NCI-H69 (cell line): ENCODE data around the gene SEC16A.
A peak's percentile ranks its signal among the peaks of the same experiment; 100 is the strongest.
"Not testable (repeated sequence)": the region's sequence is repeated elsewhere in the genome, so short reads cannot be mapped to it uniquely, and the experiment has no call there.

ENCODE experiments used
- DNase-seq: peaks from one replicate; lab custom pipeline; 2025; lab: John Stamatoyannopoulos, UW

SEC16A gene

GRCh38 chr9:136438548-136439480, 44.0 kb downstream of the SEC16A start:
- peak; percentile 56 for DNase-seq

- DNase-seq, result no peak
Observed at GRCh38 chr9:136437839-136438547, 44.8 kb downstream of the SEC16A start.

DNA sequence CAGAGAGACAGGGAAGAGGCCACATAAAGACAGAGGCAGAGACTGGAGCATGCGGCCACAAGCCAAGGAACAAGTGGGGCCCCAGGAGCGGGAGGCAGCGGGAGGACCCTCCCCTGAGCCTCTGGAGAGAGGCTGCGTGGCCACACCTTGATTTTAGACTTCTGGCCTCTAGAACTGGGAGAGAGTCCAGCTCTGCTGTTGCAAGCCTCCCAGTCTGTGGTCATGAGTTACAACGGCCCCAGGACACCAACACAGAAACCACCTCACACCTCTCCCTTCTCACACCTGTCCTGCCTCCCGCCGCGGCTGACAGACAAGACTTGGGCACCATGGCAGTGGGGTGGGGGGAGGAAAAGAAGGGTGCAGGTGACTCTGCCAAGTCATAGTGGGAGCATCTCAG, 45.4 kb downstream of the SEC16A start:
- no peak for DNase-seq

DNA sequence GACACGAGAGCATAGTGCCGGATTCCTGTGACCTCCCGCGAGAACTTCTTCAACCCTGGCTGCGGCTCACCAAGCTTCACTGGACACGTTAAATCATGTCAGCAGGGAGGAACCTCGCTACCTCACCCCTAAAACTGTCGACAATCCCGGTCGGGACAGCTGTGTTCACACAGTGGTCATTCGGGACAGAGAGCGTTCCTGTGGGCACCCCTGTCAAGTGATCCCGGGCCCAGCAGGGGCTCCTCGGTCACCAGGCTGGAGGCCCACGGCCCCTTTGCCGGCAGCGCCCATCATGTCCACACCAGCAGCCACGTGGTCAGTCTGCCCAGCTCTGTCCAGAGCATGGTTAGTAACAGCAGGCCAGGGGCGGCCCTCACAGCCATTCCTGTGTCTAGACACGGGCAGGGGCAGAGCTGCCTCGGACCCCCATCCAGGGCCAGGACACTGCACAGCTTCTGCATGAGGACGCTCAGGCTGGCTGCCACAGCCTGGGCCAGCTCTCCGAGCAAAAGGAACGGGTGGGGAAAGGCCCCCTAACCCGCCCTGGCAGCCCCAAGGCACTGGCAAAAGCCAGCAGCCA, 46.7 kb downstream of the SEC16A start:
- no peak for DNase-seq

DNA sequence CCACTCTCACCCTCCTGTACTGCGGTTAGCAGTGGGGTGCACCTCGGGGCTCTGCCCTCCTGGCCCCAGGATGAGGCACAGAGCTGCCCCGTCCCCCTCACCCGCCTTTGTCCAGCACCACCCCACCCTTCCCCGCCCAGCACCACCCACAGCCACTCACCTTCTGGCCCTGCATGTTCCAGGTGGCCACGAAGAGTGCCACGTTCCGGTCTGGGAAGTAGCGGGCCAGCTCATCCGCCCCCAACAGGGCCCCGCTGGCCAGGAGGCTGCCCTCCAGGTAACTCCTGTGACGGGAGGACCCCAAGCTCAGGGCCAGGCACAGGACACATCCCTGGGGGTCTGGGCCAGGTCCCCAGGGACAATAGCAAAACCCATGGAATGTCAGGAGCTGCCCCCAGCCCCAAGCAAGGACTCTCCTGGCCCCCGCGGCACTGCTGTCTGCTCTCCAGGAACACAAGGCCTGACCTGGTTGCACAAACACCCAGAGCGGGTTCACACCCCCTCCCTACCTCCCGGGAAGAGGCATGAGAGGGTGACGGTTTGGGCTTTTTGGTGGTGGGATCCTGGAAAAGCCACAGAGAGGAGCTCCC, 48.2 kb downstream of the SEC16A start:
- DNase-seq, result no peak

DNA sequence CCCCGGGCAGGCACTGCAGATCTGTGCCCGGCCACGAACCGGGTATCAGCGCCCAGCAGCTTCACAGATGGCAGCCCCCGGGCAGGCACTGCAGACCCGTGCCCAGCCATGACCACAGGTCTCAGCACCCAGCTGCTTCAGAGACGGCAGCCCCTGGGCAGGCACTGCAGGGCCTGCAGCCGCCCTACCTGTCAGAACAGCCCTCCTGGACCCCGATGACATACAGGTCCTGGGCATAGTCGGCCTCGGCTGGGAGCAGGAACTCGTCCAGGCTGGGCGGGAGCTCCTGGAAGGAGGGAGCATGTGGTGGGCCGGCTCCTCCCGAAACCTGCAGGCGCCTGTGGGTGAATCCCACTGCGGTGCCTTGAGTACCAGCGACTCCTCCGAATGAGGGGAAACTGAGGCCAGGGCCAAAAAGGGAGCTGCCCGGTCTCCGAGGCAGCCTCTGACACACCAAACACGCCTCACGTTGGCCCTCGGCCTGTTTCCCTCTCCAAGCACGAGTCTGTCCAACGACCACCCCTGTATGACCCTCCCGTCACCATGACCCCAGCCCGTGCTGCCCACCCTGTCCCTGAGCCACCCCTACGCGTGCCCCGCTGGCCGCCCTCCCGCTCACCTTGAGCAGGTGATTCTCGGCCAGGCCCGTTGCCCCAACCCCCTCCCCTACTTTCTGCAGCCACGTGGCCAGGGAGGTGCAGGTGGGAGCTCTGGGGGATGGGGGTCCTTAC, 48.8 kb downstream of the SEC16A start:
- no peak for DNase-seq

- DNase-seq, result no peak
Observed at GRCh38 chr9:136433043-136433715, 49.7 kb downstream of the SEC16A start.

- no peak for DNase-seq
Observed at GRCh38 chr9:136432591-136432990, 50.2 kb downstream of the SEC16A start.

GRCh38 chr9:136431782-136432350, 51.0 kb downstream of the SEC16A start:
- DNase-seq, result no peak

GRCh38 chr9:136430588-136431234, 52.1 kb downstream of the SEC16A start:
- DNase-seq, result no peak

DNA sequence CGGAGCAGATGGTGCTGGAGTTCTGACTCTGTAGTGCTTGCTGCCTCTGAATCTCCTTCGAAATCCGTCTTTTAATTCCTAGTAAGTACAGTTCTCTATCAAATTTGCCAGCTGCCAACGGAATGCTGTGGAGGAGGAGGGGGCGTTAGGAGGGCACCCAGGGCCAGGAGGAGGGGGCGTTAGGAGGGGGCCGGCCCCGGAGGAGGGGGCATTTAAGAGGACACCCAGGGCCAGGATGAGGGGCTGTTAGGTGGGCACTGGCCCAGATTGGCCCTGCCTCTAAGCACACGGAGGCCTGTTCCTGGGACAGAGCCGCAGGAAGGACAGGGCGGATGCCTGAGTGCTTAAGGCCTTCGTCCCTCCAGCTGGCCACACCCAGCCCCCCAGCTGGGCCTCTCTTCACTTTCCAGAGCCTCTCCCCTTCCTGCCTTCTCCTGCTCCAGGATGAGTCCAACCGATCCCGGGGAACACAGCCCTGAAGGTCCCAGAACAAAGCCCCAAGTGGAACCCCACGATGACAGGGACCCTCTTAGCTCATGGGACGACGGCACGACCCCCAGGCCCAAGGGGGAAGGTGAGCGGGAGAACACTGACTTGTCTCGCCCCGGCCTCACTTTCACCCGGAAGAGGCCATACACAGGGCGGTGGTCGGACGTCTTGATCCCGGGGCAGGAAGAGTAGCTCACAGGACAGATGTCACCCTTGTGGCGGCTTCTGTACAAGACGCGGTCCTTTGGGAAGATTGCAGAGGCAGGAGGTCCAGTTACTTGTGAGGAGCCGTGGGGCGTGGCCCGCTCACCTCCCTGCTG, 53.0 kb downstream of the SEC16A start:
- no peak for DNase-seq

GRCh38 chr9:136429075-136429628, 53.7 kb downstream of the SEC16A start:
- no peak for DNase-seq

- no peak for DNase-seq
Observed at GRCh38 chr9:136426787-136427186, 56.1 kb downstream of the SEC16A start.

DNA sequence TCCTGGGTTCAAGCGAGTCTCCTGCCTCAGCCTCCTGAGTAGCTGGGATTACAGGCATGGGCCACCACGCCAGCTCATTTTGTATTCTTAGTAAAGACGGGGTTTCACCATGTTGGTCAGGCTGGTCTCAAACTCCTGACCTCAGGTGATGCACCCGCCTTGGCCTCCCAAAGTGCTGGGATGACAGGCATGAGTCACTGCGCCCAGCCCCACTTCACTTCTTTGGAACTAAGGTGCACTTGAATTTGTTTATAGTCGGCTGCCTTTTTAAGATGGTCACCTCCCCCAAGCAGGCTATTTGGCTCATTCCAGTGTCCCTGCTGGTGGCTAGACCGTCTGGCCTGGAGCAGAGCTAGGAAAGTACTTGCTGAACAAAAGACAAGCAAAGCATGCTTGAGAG, 57.5 kb downstream of the SEC16A start:
- not testable (repeated sequence) for DNase-seq

DNA sequence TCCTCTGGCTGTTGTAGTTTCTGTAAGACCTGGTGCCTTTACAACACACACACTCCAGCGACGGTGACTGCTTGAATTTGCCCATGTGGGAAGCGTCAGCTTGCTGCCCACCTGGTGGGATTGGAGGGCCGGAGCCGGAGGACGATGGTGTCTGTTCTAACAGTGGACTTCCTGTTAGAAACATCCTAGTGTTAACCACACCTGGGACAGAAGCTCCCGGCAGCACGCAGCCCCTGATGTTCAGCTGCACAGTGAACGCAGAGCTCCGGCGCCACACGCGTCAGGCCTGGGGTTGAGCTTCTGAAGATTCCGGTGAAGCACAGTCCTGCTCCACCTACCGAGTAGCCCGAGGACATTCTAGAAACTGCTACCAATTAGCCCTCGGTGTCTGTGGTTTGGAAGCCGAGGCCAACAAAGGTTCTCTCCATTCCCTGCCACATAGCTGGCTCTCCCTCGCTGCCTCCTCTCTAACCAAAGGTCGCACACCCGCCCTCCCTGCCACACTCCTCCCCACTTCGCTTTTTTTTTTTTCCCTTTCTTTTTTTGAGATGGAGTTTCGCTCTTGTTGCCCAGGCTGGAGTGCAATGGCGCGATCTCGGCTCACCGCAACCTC, 58.0 kb downstream of the SEC16A start:
- DNase-seq, result no peak

GRCh38 chr9:136423432-136424146, 59.3 kb downstream of the SEC16A start:
- no peak for DNase-seq

DNA sequence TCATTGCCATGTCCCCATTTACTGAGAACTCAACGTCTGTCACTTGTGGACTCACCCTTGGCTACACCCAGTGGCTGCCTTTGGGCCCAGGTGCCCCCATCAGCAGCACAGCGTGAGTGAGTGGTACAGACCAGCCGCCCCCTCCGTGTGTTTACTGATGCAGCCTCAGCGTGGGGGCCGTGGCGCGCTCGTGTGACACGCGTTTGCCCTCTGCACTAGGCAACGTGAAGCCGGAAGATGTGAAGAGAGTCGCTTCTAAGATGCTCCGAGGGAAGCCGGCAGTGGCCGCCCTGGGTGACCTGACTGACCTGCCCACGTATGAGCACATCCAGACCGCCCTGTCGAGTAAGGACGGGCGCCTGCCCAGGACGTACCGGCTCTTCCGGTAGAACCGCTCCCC, 60.0 kb downstream of the SEC16A start:
- no peak for DNase-seq

GRCh38 chr9:136421791-136422190, 61.0 kb downstream of the SEC16A start:
- DNase-seq, result no peak
